HepG2 (cell line): Measurements from ENCODE around the gene SSNA1. TPM values are rescaled to one million over a fixed set of nuclear protein-coding genes. Genes with fewer than 3 reads are reported as not detected.

Experiments
- AKAP8 ChIP-seq: sonication (generic); formaldehyde crosslinking; IDR thresholded peaks from 2 replicates; pipeline ENCODE4 v1.5.1; 2020; ENCODE audit warnings: mild to moderate bottlenecking, missing genetic modification reagents
- DNMT1 ChIP-seq: sonication (generic); formaldehyde crosslinking; IDR thresholded peaks from 2 replicates; pipeline ENCODE4 v1.5.1; 2020; ENCODE audit warnings: mild to moderate bottlenecking, missing genetic modification reagents
- FOXC1 ChIP-seq: sonication (generic); formaldehyde crosslinking; IDR thresholded peaks from 2 replicates; pipeline ENCODE4 v1.8.0; 2022; ENCODE audit warnings: mild to moderate bottlenecking, missing genetic modification reagents, borderline replicate concordance
- HNRNPLL ChIP-seq: fragments of 200-400 bp; formaldehyde crosslinking; IDR thresholded peaks from 2 replicates; pipeline ENCODE4 v1.6.1; 2017; ENCODE audit warnings: mild to moderate bottlenecking, low read depth, low read length; ENCODE audit not compliant: poor library complexity, severe bottlenecking
- KLF12 ChIP-seq: sonication (generic); formaldehyde crosslinking; IDR thresholded peaks from 2 replicates; pipeline ENCODE4 v1.4.0; 2020; ENCODE audit warnings: missing genetic modification reagents, borderline replicate concordance
- KLF16 ChIP-seq, 2 experiments: sonication (generic) in 1 of 2; formaldehyde crosslinking in 1 of 2; IDR thresholded peaks; 2 replicates each; pipeline versions ENCODE4 v1.6.1 to v1.8.0; 2016 to 2023; ENCODE audit warnings: missing genetic modification reagents in 2 of 2, missing compliant biosample characterization in 1 of 2
- MAFK ChIP-seq, 2 experiments: IDR thresholded peaks in 1 of 2; conservative IDR thresholded peaks in 1 of 2; 2 replicates each; pipeline ENCODE4 v1.6.1; 2011; ENCODE audit warnings: improper control_type of control experiment in 2 of 2, low read length in 2 of 2
- MED13 ChIP-seq: sonication (generic); formaldehyde crosslinking; IDR thresholded peaks from 2 replicates; pipeline ENCODE4 v1.5.0; 2020; ENCODE audit warnings: missing genetic modification reagents
- MED8 ChIP-seq: sonication (generic); formaldehyde crosslinking; IDR thresholded peaks from 2 replicates; pipeline ENCODE4 v1.8.1; 2023; ENCODE audit warnings: mild to moderate bottlenecking, missing genetic modification reagents; ENCODE audit not compliant: insufficient replicate concordance
- PCBP1 ChIP-seq: fragments of 200-400 bp; formaldehyde crosslinking; IDR thresholded peaks from 2 replicates; pipeline ENCODE4 v1.6.1; 2017; ENCODE audit warnings: mild to moderate bottlenecking, low read depth, low read length, borderline replicate concordance
- TEAD3 ChIP-seq: optimal IDR thresholded peaks from 2 replicates; pipeline ENCODE3; 2016; ENCODE audit warnings: borderline replicate concordance
- YEATS2 ChIP-seq: sonication (generic); formaldehyde crosslinking; IDR thresholded peaks from 2 replicates; pipeline ENCODE4 v1.4.0; 2020; ENCODE audit warnings: missing genetic modification reagents, borderline replicate concordance
- ZC3H13 ChIP-seq: sonication (generic); formaldehyde crosslinking; IDR thresholded peaks from 2 replicates; pipeline ENCODE4 v1.8.1; 2023; ENCODE audit warnings: mild to moderate bottlenecking, missing genetic modification reagents, moderate library complexity
- ZNF24 ChIP-seq: fragments of 450-650 bp; IDR thresholded peaks from 2 replicates; pipeline ENCODE4 v1.6.1; 2017; ENCODE audit warnings: antibody characterized with exemption, mild to moderate bottlenecking
- polyA plus RNA-seq, 8 experiments: library from polyadenylated mRNA; depleted of rRNA in 3 of 8; stranded (reverse) in 7 of 8; unstranded in 1 of 8; fragments of >200 nt; fragmentation: Illumina TruSeq in 4 of 8; extraction: Trizol in 4 of 8; gene quantifications; 2 replicates each; pipeline versions ENCODE4 v1.2.1 to v1.2.3, GENCODE V29; 2011 to 2016; ENCODE audit warnings: low read depth in 4 of 8, missing spikeins in 1 of 8, mixed read lengths in 1 of 8; ENCODE audit not compliant: insufficient read depth in 1 of 8
- total RNA-seq, 5 experiments: library from RNA; depleted of rRNA; stranded (reverse); fragments of >200 nt; fragmentation: Illumina TruSeq; extraction: Trizol; gene quantifications; 2 replicates each; pipeline ENCODE4 v1.2.3, GENCODE V29; 2016; ENCODE audit warnings: low read depth in 1 of 5
- TF ChIP-seq, protein P1 (sequence below): sonication (generic); formaldehyde crosslinking; IDR thresholded peaks from 2 replicates; pipeline ENCODE4 v1.5.1; 2020; ENCODE audit warnings: missing genetic modification reagents, mild to moderate bottlenecking, borderline replicate concordance
- TF ChIP-seq, protein P2 (sequence below): sonication (generic); formaldehyde crosslinking; IDR thresholded peaks from 2 replicates; pipeline ENCODE4 v1.4.0; 2020; ENCODE audit warnings: mild to moderate bottlenecking, low read depth, missing genetic modification reagents
- TF ChIP-seq, protein P3 (sequence below): sonication (generic); formaldehyde crosslinking; IDR thresholded peaks from 2 replicates; pipeline ENCODE4 v1.8.1; 2022; ENCODE audit warnings: low read depth, mild to moderate bottlenecking, missing genetic modification reagents
- TF ChIP-seq, protein P4 (sequence below): sonication (generic); formaldehyde crosslinking; IDR thresholded peaks from 2 replicates; pipeline ENCODE4 v1.4.0; 2020; ENCODE audit warnings: missing genetic modification reagents, borderline replicate concordance

SSNA1 gene
- total and polyA plus RNA-seq, 2 of the 13 experiments (the other 11 are each of a cell fraction or from before 2014, with no cell fraction given) = 35.9 to 49.4 TPM

DNA sequence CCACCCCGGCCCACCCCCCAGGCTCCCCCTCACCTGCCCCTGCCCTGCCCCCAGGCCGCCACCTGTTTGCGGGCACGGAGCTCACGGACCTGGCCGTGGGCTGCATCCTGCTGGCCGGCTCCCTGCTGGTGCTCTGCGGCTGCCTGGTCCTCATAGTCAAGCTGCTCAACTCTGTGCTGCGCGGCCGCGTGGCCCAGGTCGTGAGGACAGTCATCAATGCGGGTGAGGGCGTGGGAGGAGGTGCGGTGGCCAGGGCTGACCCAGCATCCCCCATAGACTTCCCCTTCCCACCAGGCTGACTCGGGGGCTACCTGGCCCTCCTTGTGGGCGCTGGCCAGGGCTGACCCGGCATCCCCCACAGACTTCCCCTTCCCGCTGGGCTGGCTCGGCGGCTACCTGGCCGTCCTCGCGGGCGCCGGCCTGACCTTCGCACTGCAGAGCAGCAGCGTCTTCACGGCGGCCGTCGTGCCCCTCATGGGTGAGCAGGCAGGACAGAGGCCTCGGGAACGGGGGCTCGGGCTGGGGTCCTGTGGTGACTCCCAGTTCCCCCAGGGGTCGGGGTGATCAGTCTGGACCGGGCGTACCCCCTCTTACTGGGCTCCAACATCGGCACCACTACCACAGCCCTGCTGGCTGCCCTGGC lies 45.7 kb downstream of the SSNA1 start (continued):
- TF ChIP-seq DNMT1 (CRISPR knock-in tag) (no peak), MED13 (CRISPR knock-in tag) (no peak), ZC3H13 (peak; percentile 76), FOXC1 (CRISPR knock-in tag) (0 out of 2 replicates have a peak, but pooled peaks have one; percentile 27), HNRNPLL (peak; percentile 16), PCBP1 (no peak), KLF12 (CRISPR knock-in tag) (no peak), KLF16 (CRISPR knock-in tag; IDR thresholded peaks at IDR 0.05) (no peak), AKAP8 (CRISPR knock-in tag) (peak; percentile 56; the same call in 1 of the 2 replicates), MED8 (CRISPR knock-in tag) (no peak), MAFK (conservative IDR thresholded peaks at IDR 0.05 in 1 of 2, IDR thresholded peaks at IDR 0.05 in 1 of 2; ENCODE audit: low read length in 2 of 2) (no peak), TEAD3 (CRISPR knock-in tag) (no peak), ZNF24 (no peak), YEATS2 (no peak)
- TF ChIP-seq, protein P1, sequence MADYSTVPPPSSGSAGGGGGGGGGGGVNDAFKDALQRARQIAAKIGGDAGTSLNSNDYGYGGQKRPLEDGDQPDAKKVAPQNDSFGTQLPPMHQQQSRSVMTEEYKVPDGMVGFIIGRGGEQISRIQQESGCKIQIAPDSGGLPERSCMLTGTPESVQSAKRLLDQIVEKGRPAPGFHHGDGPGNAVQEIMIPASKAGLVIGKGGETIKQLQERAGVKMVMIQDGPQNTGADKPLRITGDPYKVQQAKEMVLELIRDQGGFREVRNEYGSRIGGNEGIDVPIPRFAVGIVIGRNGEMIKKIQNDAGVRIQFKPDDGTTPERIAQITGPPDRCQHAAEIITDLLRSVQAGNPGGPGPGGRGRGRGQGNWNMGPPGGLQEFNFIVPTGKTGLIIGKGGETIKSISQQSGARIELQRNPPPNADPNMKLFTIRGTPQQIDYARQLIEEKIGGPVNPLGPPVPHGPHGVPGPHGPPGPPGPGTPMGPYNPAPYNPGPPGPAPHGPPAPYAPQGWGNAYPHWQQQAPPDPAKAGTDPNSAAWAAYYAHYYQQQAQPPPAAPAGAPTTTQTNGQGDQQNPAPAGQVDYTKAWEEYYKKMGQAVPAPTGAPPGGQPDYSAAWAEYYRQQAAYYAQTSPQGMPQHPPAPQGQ (CRISPR knock-in tag) = no peak
- TF ChIP-seq, protein P2, sequence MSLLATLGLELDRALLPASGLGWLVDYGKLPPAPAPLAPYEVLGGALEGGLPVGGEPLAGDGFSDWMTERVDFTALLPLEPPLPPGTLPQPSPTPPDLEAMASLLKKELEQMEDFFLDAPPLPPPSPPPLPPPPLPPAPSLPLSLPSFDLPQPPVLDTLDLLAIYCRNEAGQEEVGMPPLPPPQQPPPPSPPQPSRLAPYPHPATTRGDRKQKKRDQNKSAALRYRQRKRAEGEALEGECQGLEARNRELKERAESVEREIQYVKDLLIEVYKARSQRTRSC (CRISPR knock-in tag) = no peak
- TF ChIP-seq, protein P3, sequence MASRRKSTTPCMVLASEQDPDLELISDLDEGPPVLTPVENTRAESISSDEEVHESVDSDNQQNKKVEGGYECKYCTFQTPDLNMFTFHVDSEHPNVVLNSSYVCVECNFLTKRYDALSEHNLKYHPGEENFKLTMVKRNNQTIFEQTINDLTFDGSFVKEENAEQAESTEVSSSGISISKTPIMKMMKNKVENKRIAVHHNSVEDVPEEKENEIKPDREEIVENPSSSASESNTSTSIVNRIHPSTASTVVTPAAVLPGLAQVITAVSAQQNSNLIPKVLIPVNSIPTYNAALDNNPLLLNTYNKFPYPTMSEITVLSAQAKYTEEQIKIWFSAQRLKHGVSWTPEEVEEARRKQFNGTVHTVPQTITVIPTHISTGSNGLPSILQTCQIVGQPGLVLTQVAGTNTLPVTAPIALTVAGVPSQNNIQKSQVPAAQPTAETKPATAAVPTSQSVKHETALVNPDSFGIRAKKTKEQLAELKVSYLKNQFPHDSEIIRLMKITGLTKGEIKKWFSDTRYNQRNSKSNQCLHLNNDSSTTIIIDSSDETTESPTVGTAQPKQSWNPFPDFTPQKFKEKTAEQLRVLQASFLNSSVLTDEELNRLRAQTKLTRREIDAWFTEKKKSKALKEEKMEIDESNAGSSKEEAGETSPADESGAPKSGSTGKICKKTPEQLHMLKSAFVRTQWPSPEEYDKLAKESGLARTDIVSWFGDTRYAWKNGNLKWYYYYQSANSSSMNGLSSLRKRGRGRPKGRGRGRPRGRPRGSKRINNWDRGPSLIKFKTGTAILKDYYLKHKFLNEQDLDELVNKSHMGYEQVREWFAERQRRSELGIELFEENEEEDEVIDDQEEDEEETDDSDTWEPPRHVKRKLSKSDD = no peak
- TF ChIP-seq, protein P4, sequence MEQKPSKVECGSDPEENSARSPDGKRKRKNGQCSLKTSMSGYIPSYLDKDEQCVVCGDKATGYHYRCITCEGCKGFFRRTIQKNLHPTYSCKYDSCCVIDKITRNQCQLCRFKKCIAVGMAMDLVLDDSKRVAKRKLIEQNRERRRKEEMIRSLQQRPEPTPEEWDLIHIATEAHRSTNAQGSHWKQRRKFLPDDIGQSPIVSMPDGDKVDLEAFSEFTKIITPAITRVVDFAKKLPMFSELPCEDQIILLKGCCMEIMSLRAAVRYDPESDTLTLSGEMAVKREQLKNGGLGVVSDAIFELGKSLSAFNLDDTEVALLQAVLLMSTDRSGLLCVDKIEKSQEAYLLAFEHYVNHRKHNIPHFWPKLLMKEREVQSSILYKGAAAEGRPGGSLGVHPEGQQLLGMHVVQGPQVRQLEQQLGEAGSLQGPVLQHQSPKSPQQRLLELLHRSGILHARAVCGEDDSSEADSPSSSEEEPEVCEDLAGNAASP (CRISPR knock-in tag) = no peak
